Stimulated activated naive CD8-positive, alpha-beta T cell treated with anti-CD3 and anti-CD28 coated beads, Interleukin-15, Interleukin-2, amounts not matched to agents 100 ng/mL and 50 ng/mL, for 24 hours (primary cell): ENCODE results near the gene ALAS1.

Source experiments
- H3K27ac Mint-ChIP-seq: one replicate; pipeline ENCODE4 v1.8.0; 2021; ENCODE audit warnings: mild to moderate bottlenecking, mixed read lengths
- H3K27me3 Mint-ChIP-seq: one replicate; pipeline ENCODE4 v1.8.0; 2021; ENCODE audit warnings: mixed read lengths
- H3K36me3 Mint-ChIP-seq: one replicate; pipeline ENCODE4 v1.8.0; 2021; ENCODE audit warnings: low read depth, mixed read lengths
- H3K4me1 Mint-ChIP-seq: one replicate; pipeline ENCODE4 v1.8.0; 2021; ENCODE audit warnings: low read depth, mixed read lengths
- H3K4me3 Mint-ChIP-seq: one replicate; pipeline ENCODE4 v1.8.0; 2021; ENCODE audit warnings: mild to moderate bottlenecking, mixed read lengths
- H3K9me3 Mint-ChIP-seq: one replicate; pipeline ENCODE4 v1.8.0; 2021; ENCODE audit warnings: mixed read lengths

The ALAS1 gene

GRCh38 chr3:52250122-52250521 lies 52.2 kb downstream of the ALAS1 start:
- Mint-ChIP-seq H3K9me3 (no peaks in the 10 kb centered on the region), H3K4me3 (no peak overlapping the region), H3K27me3 (no peaks in the 10 kb centered on the region), H3K4me1 (peaks cover 80% of the 10 kb centered on the region), H3K36me3 (peaks cover 72% of the 10 kb centered on the region), H3K27ac (peak overlapping the region; percentile 75)

GRCh38 chr3:52253314-52254304 lies 55.6 kb downstream of the ALAS1 start:
- H3K9me3 Mint-ChIP-seq = no peaks in the 10 kb centered on the region
- H3K27ac Mint-ChIP-seq = peak overlapping the region; percentile 95
- no peaks in the 10 kb centered on the region for H3K27me3 Mint-ChIP-seq
- H3K36me3 Mint-ChIP-seq = peaks cover 85% of the 10 kb centered on the region
- peaks cover 85% of the 10 kb centered on the region for H3K4me1 Mint-ChIP-seq
- peak overlapping the region; percentile 80 for H3K4me3 Mint-ChIP-seq

- H3K36me3 Mint-ChIP-seq = peaks cover 88% of the 10 kb centered on the region
- peak overlapping the region; percentile 80 for H3K4me3 Mint-ChIP-seq
- H3K4me1 Mint-ChIP-seq = peaks cover 89% of the 10 kb centered on the region
- no peaks in the 10 kb centered on the region for H3K27me3 Mint-ChIP-seq
- no peaks in the 10 kb centered on the region for H3K9me3 Mint-ChIP-seq
- peak overlapping the region; percentile 95 for H3K27ac Mint-ChIP-seq
These were observed 56.6 kb downstream of the ALAS1 start for GRCh38 chr3:52254608-52255007.

- Mint-ChIP-seq H3K4me1 (peaks cover 92% of the 10 kb centered on the region), H3K27me3 (no peaks in the 10 kb centered on the region), H3K4me3 (no peak overlapping the region), H3K36me3 (peaks cover 91% of the 10 kb centered on the region), H3K9me3 (no peaks in the 10 kb centered on the region), H3K27ac (no peak overlapping the region)
These were observed 58.2 kb downstream of the ALAS1 start for GRCh38 chr3:52256159-52256558.

GRCh38 chr3:52256622-52257021 lies 58.7 kb downstream of the ALAS1 start:
- peaks cover 96% of the 10 kb centered on the region for H3K36me3 Mint-ChIP-seq
- no peaks in the 10 kb centered on the region for H3K9me3 Mint-ChIP-seq
- peak overlapping the region; percentile 78 for H3K27ac Mint-ChIP-seq

DNA sequence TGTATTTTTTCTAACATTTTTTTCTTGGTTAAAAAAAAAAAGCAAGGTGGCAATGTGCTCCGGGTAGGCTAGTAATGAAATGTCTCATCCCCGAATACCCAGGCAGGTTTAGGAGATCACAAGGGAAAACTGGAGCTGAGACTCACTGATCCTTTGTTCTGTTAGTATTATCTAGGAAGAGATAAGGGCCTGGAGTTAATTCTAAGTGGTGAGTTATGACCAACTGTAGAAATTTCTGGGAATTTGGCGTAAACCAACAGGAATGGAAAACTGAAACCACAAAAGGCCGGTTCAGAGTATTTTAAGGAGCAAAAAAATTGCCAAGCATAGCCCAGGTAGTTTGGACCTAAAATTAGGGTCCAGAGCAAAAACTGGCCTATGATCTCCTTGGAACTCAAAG lies 60.0 kb downstream of the ALAS1 start:
- no peaks in the 10 kb centered on the region for H3K27me3 Mint-ChIP-seq
- H3K36me3 Mint-ChIP-seq = peaks cover 96% of the 10 kb centered on the region
- no peak overlapping the region for H3K4me3 Mint-ChIP-seq
- peak overlapping the region; percentile 75 for H3K27ac Mint-ChIP-seq
- H3K4me1 Mint-ChIP-seq = peaks cover 93% of the 10 kb centered on the region
- no peaks in the 10 kb centered on the region for H3K9me3 Mint-ChIP-seq

More at GRCh38 chr3:52256622-52257021, 58.7 kb downstream of the ALAS1 start:
- Mint-ChIP-seq H3K27me3 (no peaks in the 10 kb centered on the region), H3K4me1 (peaks cover 93% of the 10 kb centered on the region), H3K4me3 (no peak overlapping the region)

- H3K4me3 Mint-ChIP-seq = no peak overlapping the region
- no peaks in the 10 kb centered on the region for H3K9me3 Mint-ChIP-seq
- peaks cover 97% of the 10 kb centered on the region for H3K36me3 Mint-ChIP-seq
- H3K27ac Mint-ChIP-seq = peak overlapping the region; percentile 75
- no peaks in the 10 kb centered on the region for H3K27me3 Mint-ChIP-seq
- H3K4me1 Mint-ChIP-seq = peaks cover 93% of the 10 kb centered on the region
These were observed 61.1 kb downstream of the ALAS1 start for GRCh38 chr3:52259035-52259434.

DNA sequence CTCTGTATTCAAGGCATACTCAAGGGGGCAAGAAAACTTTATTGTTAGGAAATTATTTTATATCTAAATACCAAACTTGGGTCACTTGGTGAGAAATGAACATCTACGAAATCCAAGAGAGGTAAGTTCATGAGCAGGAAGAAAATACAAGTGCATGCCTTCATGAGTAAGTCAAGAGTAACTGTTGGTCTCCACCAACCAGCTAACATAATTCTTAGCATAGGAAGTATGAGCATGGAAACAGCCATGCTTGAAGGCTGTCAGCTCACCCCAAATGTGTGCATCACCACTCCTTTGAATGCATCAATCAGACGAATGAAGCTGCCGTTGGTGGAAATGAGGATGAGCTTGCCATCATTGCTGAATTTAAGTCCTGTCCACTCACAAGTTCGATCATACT lies 61.5 kb downstream of the ALAS1 start:
- peaks cover 93% of the 10 kb centered on the region for H3K4me1 Mint-ChIP-seq
- H3K27me3 Mint-ChIP-seq = no peaks in the 10 kb centered on the region
- H3K36me3 Mint-ChIP-seq = peaks cover 97% of the 10 kb centered on the region
- peak overlapping the region; percentile 19 for H3K27ac Mint-ChIP-seq
- H3K4me3 Mint-ChIP-seq = no peak overlapping the region
- no peaks in the 10 kb centered on the region for H3K9me3 Mint-ChIP-seq

- Mint-ChIP-seq H3K4me3 (no peak overlapping the region), H3K4me1 (peaks cover 88% of the 10 kb centered on the region), H3K27me3 (no peaks in the 10 kb centered on the region), H3K27ac (peak overlapping the region; percentile 74), H3K9me3 (no peaks in the 10 kb centered on the region), H3K36me3 (peaks cover 98% of the 10 kb centered on the region)
These were observed 64.5 kb downstream of the ALAS1 start for GRCh38 chr3:52262447-52262846.
